PC-3 (cell line): ENCODE measurements around the gene AP3S2. TPM values are rescaled to one million over a fixed set of nuclear protein-coding genes. Genes with fewer than 3 reads are reported as not detected.

Source experiments
- ATAC-seq: fragments of 200-7000 bp; cut with Tn5 transposase; 2 replicates; pipeline ENCODE4 v1.9.1; 2020; ENCODE audit warnings: mild to moderate bottlenecking, moderate library complexity
- BruUV-seq: library from RNA; stranded (reverse); fragments of 400-500 nt; replicated peaks from 2 replicates; lab custom pipeline; 2021; lab: Mats Ljungman, UMichigan
- CTCF ChIA-PET: fragments of 300-600 bp; sonication (Branson Sonifier 250); formaldehyde crosslinking; loops from one replicate; lab custom pipeline; 2022; ENCODE audit warnings: antibody characterized with exemption; lab: Charles Lee
- POLR2A ChIA-PET: fragments of 300-600 bp; sonication (Branson Sonifier 250); formaldehyde crosslinking; loops from one replicate; lab custom pipeline; 2022; ENCODE audit warnings: antibody characterized with exemption; ENCODE audit not compliant: unreplicated experiment; lab: Charles Lee
- DNase-seq: peaks from one replicate; pipeline ENCODE4 v3.0.0-alpha.2; 2015
- H2AFZ ChIP-seq: fragments of 300-600 bp; sonication (generic); 2 replicates; pipeline ENCODE4 v1.6.0; 2016; ENCODE audit warnings: antibody characterized with exemption, low read length
- H3F3A ChIP-seq: fragments of 300-600 bp; sonication (generic); one replicate; pipeline ENCODE4 v1.6.0; 2017; ENCODE audit warnings: antibody characterized with exemption, low read length, control low read depth, mild to moderate bottlenecking; ENCODE audit not compliant: unreplicated experiment
- H3K27ac ChIP-seq: fragments of 300-600 bp; sonication (generic); 2 replicates; pipeline ENCODE4 v1.5.1; 2016; ENCODE audit warnings: mild to moderate bottlenecking, low read length
- H3K27me3 ChIP-seq: fragments of 300-600 bp; sonication (generic); 2 replicates; pipeline ENCODE4 v1.6.1; 2016; ENCODE audit warnings: low read length, mixed read lengths
- H3K36me3 ChIP-seq: fragments of 300-600 bp; sonication (generic); 2 replicates; pipeline ENCODE4 v1.6.1; 2016; ENCODE audit warnings: low read depth, mixed run types, low read length, mixed read lengths
- H3K4me1 ChIP-seq: fragments of 300-600 bp; sonication (generic); 2 replicates; pipeline ENCODE4 v1.5.1; 2016; ENCODE audit warnings: low read length; ENCODE audit not compliant: insufficient read depth
- H3K4me2 ChIP-seq: fragments of 300-600 bp; sonication (generic); 2 replicates; pipeline ENCODE4 v1.6.0; 2016; ENCODE audit warnings: low read length
- H3K4me3 ChIP-seq: fragments of 300-600 bp; sonication (generic); 2 replicates; pipeline ENCODE4 v1.5.1; 2016; ENCODE audit warnings: mild to moderate bottlenecking, low read length, mixed read lengths
- H3K79me2 ChIP-seq: fragments of 300-600 bp; sonication (generic); 2 replicates; pipeline ENCODE4 v1.6.1; 2017; ENCODE audit warnings: low read length, mixed read lengths
- H3K9ac ChIP-seq: fragments of 300-600 bp; sonication (generic); 2 replicates; pipeline ENCODE4 v1.6.0; 2016; ENCODE audit warnings: mild to moderate bottlenecking, low read length
- H3K9me2 ChIP-seq: fragments of 300-600 bp; sonication (generic); replicated peaks from 2 replicates; pipeline ENCODE4 v1.6.1; 2016; ENCODE audit warnings: mixed run types, low read length, mixed read lengths
- H3K9me3 ChIP-seq: fragments of 300-600 bp; sonication (generic); 2 replicates; pipeline ENCODE4 v1.6.1; 2016; ENCODE audit warnings: low read length, mixed read lengths
- H4K20me1 ChIP-seq: fragments of 300-600 bp; sonication (generic); 2 replicates; pipeline ENCODE4 v1.6.1; 2016; ENCODE audit warnings: low read length, mixed read lengths
- CTCF ChIP-seq: fragments of 300-600 bp; sonication (generic); conservative IDR thresholded peaks from 2 replicates; pipeline ENCODE4 v1.5.1; 2017; ENCODE audit warnings: antibody characterized with exemption, low read depth, mild to moderate bottlenecking, low read length
- EZH2 ChIP-seq: fragments of 300-600 bp; sonication (generic); IDR thresholded peaks from one replicate; pipeline ENCODE4 v1.6.1; 2017; ENCODE audit warnings: antibody characterized with exemption, mild to moderate bottlenecking, low read length; ENCODE audit not compliant: unreplicated experiment
- EZH2phosphoT487 ChIP-seq: fragments of 300-600 bp; sonication (generic); IDR thresholded peaks from 2 replicates; pipeline ENCODE4 v1.6.1; 2018; ENCODE audit warnings: mild to moderate bottlenecking, antibody characterized with exemption, low read length, borderline replicate concordance
- intact Hi-C: fragments of 100-400 bp; cut with micrococcal nuclease; formaldehyde crosslinking; loops from 2 replicates; pipeline ENCODE4 v1.9.0; 2023
- total RNA-seq: library from RNA; depleted of rRNA; stranded (reverse); fragments of >200 nt; gene quantifications from 2 replicates; pipeline ENCODE4 v1.2.3, GENCODE V29; 2014

AP3S2 gene
- total RNA-seq, 1 experiment from 2014 or later = 18.8 TPM

- no peak overlapping the region for H3K9ac ChIP-seq
- H3K9me3 ChIP-seq = no peaks in the 10 kb centered on the region
- ChIA-PET CTCF (no interaction called here), POLR2A (no interaction called here)
- no peaks in the 10 kb centered on the region for H3F3A ChIP-seq
- H2AFZ ChIP-seq = no peak overlapping the region
- DNase-seq (no peak), ATAC-seq (no peak)
- H3K27ac ChIP-seq = no peak overlapping the region
- H3K4me1 ChIP-seq = no peaks in the 10 kb centered on the region
- intact Hi-C loops = no loop called here
- H3K27me3 ChIP-seq = no peaks in the 10 kb centered on the region
- H3K79me2 ChIP-seq = no peaks in the 10 kb centered on the region
- H3K36me3 ChIP-seq = no peaks in the 10 kb centered on the region
- no peaks in the 10 kb centered on the region for H4K20me1 ChIP-seq
- no TSS peak for BruUV-seq
- no peak for TF ChIP-seq CTCF
- no peak overlapping the region for H3K4me3 ChIP-seq
- H3K4me2 ChIP-seq = no peak overlapping the region
- no peaks in the 10 kb centered on the region for H3K9me2 ChIP-seq
These were observed 10.0 kb upstream of the AP3S2 start for GRCh38 chr15:89903858-89904130.

GRCh38 chr15:89903015-89903857, 9.4 kb upstream of the AP3S2 start:
- no peak for ATAC-seq
- intact Hi-C loops = no loop called here
- Histone ChIP-seq H3K79me2 (no peaks in the 10 kb centered on the region), H2AFZ (no peak overlapping the region), H4K20me1 (no peaks in the 10 kb centered on the region), H3K27me3 (no peaks in the 10 kb centered on the region), H3K4me3 (no peak overlapping the region), H3K27ac (no peak overlapping the region), H3K9me2 (no peaks in the 10 kb centered on the region), H3K4me1 (no peaks in the 10 kb centered on the region), H3K9ac (no peak overlapping the region), H3K36me3 (no peaks in the 10 kb centered on the region), H3K4me2 (no peak overlapping the region), H3K9me3 (no peaks in the 10 kb centered on the region), H3F3A (no peaks in the 10 kb centered on the region)
- BruUV-seq = no TSS peak
- no peak for DNase-seq
- POLR2A ChIA-PET = no interaction called here
- CTCF ChIA-PET = no interaction called here
- no peak for TF ChIP-seq EZH2phosphoT487
- TF ChIP-seq CTCF = no peak
- TF ChIP-seq EZH2 = no peak

- ChIA-PET POLR2A (no interaction called here), CTCF (interaction anchor here (0.7 kb wide), 1 partner anchor 70 kb away, joined by 3 read pairs; no protein-coding TSS in a partner anchor)
- no peaks in the 10 kb centered on the region for H3F3A ChIP-seq
- no peaks in the 10 kb centered on the region for H3K9me2 ChIP-seq
- BruUV-seq = no TSS peak
- H3K9ac ChIP-seq = no peak overlapping the region
- no peak for DNase-seq
- H3K4me1 ChIP-seq = no peaks in the 10 kb centered on the region
- no peaks in the 10 kb centered on the region for H3K9me3 ChIP-seq
- no peaks in the 10 kb centered on the region for H3K79me2 ChIP-seq
- ATAC-seq = no peak
- intact Hi-C loops = no loop called here
- H3K4me3 ChIP-seq = no peak overlapping the region
- H4K20me1 ChIP-seq = no peaks in the 10 kb centered on the region
- no peaks in the 10 kb centered on the region for H3K27me3 ChIP-seq
- no peak overlapping the region for H3K27ac ChIP-seq
- H2AFZ ChIP-seq = no peak overlapping the region
- no peak for TF ChIP-seq EZH2
- no peak for TF ChIP-seq CTCF
- no peak for TF ChIP-seq EZH2phosphoT487
- H3K4me2 ChIP-seq = no peak overlapping the region
- no peaks in the 10 kb centered on the region for H3K36me3 ChIP-seq
These were observed 7.1 kb upstream of the AP3S2 start for GRCh38 chr15:89900849-89901248.
